ENCODE results near the gene CFAP97.

CFAP97 gene

GRCh38 chr4:185218312-185218711, 14.5 kb upstream of the CFAP97 start:
- TF ChIP-seq REST (IDR thresholded peaks at IDR 0.05; ENCODE audit: insufficient read depth in 1 of 2, low read depth in 2 of 2, low read length in 2 of 2) (no peak), POLR2AphosphoS5 (IDR thresholded peaks at IDR 0.05; ENCODE audit: low read depth, low read length) (no peak), FOXP2 (optimal IDR thresholded peaks at IDR 0.05; ENCODE audit: borderline replicate concordance, extremely low read depth, extremely low read length, insufficient read depth) (no peak), SIN3A (IDR thresholded peaks at IDR 0.05; ENCODE audit: borderline replicate concordance, insufficient read depth, low read length) (no peak), TAF1 (IDR thresholded peaks at IDR 0.05; ENCODE audit: borderline replicate concordance, insufficient read depth, low read length) (no peak)

GRCh38 chr4:185217408-185217975, 13.7 kb upstream of the CFAP97 start:
- TF ChIP-seq FOXP2 (optimal IDR thresholded peaks at IDR 0.05; ENCODE audit: borderline replicate concordance, extremely low read depth, extremely low read length, insufficient read depth), result no peak
- no peak for TF ChIP-seq SIN3A (IDR thresholded peaks at IDR 0.05; ENCODE audit: borderline replicate concordance, insufficient read depth, low read length)
- TF ChIP-seq REST (IDR thresholded peaks at IDR 0.05; ENCODE audit: insufficient read depth in 1 of 2, low read depth in 2 of 2, low read length in 2 of 2), result no peak
- TF ChIP-seq POLR2AphosphoS5 (IDR thresholded peaks at IDR 0.05; ENCODE audit: low read depth, low read length), result no peak
- no peak for TF ChIP-seq TAF1 (IDR thresholded peaks at IDR 0.05; ENCODE audit: borderline replicate concordance, insufficient read depth, low read length)

- TF ChIP-seq FOXP2 (optimal IDR thresholded peaks at IDR 0.05; ENCODE audit: borderline replicate concordance, extremely low read depth, extremely low read length, insufficient read depth), result no peak
Observed at GRCh38 chr4:185215261-185215660, 11.5 kb upstream of the CFAP97 start.

GRCh38 chr4:185213877-185214276, 10.1 kb upstream of the CFAP97 start:
- TF ChIP-seq REST (IDR thresholded peaks at IDR 0.05; ENCODE audit: insufficient read depth in 1 of 2, low read depth in 2 of 2, low read length in 2 of 2) (no peak), POLR2AphosphoS5 (IDR thresholded peaks at IDR 0.05; ENCODE audit: low read depth, low read length) (no peak), FOXP2 (optimal IDR thresholded peaks at IDR 0.05; ENCODE audit: borderline replicate concordance, extremely low read depth, extremely low read length, insufficient read depth) (no peak), TAF1 (IDR thresholded peaks at IDR 0.05; ENCODE audit: borderline replicate concordance, insufficient read depth, low read length) (no peak), SIN3A (IDR thresholded peaks at IDR 0.05; ENCODE audit: borderline replicate concordance, insufficient read depth, low read length) (no peak)

- TF ChIP-seq POLR2AphosphoS5 (IDR thresholded peaks at IDR 0.05; ENCODE audit: low read depth, low read length) (no peak), TAF1 (IDR thresholded peaks at IDR 0.05; ENCODE audit: borderline replicate concordance, insufficient read depth, low read length) (no peak), FOXP2 (optimal IDR thresholded peaks at IDR 0.05; ENCODE audit: borderline replicate concordance, extremely low read depth, extremely low read length, insufficient read depth) (no peak), REST (IDR thresholded peaks at IDR 0.05; ENCODE audit: insufficient read depth in 1 of 2, low read depth in 2 of 2, low read length in 2 of 2) (no peak), SIN3A (IDR thresholded peaks at IDR 0.05; ENCODE audit: borderline replicate concordance, insufficient read depth, low read length) (no peak)
Observed at GRCh38 chr4:185212581-185212980, 8.8 kb upstream of the CFAP97 start.
